ENCODE results near the gene ACE2.
"Not testable (repeated sequence)": the region's sequence is repeated elsewhere in the genome, so short reads cannot be mapped to it uniquely, and the experiment has no call there.

Gene ACE2

DNA sequence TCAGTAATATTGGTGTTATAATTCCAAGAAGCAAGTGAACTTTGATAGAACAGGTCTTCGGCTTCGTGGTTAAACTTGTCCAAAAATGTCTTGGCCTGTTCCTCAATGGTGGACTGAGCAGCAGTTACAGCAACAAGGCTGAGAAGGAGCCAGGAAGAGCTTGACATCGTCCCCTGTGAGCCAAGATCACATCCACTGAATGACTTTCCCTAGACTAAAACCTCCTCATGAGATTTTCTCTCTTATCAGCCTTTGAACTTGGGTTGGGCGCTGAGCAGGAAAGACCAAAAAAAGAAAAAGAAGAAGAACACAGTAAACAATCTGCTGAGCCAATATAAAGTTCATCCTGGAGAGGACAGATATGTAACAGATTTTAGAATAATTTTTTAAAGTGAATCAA is at the start of gene ACE2:
ACE2 (minus strand) TSS at position 216 of the 400 bp plus-strand sequence; CDS start at position 167, 49 bp downstream.
- no peak within 1 kb of the TSS for H3K27ac Mint-ChIP-seq
- peaks cover 58% of the 10 kb centered on the region for H3K27me3 Mint-ChIP-seq
- H3K4me3 Mint-ChIP-seq, result no peak within 1 kb of the TSS
- DNase-seq, result no peak
- no peaks in the 10 kb centered on the region for H3K4me1 Mint-ChIP-seq (ENCODE audit: low read depth)
- no peaks in the 10 kb centered on the region for H3K36me3 Mint-ChIP-seq (ENCODE audit: low read depth)
- H3K9me3 Mint-ChIP-seq, result no peaks in the 10 kb centered on the region

DNA sequence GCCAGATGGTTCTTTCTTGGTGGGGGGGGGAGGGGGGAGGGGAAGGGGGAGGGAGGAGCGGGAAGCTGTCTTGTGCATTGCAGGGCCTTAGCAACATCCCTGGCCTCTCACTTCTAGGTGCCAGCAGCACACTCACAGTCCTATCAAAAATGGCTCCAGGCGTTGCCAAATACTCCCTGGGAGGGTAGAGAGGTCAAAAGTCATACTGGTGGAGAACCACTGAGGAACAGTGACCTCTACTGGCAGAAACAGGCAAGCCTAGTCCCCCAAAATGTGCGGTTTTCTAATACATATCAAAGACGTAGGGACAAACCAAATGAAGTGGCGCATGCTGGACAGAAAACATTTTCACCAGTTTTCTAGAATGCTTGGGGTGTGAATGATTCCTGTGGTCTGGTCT is 46.8 kb upstream of the ACE2 start:
- H3K27ac Mint-ChIP-seq; H3K36me3 Mint-ChIP-seq (ENCODE audit: low read depth); DNase-seq; H3K9me3 Mint-ChIP-seq; H3K4me3 Mint-ChIP-seq: not testable (repeated sequence)
- Mint-ChIP-seq H3K4me1 (ENCODE audit: low read depth) (peaks cover 14% of the 10 kb centered on the region), H3K27me3 (peaks cover 56% of the 10 kb centered on the region)

DNA sequence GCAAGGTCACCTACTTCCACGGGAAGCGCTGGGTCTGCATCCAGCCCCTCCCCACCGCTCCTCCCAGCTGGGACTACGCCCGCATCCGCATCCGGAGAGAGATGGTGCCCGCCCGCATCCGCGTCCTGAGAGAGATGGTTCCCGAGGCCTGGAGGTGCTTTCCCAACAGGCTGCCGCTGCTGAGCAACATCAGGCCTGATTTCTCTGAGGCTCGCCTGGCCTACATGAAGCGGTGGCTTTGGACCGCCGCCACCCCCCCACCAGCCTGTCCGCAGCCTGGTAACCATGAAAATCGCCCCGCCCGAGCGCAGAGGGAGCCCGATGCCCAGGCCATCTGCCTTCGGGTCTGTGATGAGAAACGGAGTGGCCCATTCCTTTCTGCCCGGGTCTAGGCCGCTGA is 45.8 kb upstream of the ACE2 start:
- H3K9me3 Mint-ChIP-seq, result no peaks in the 10 kb centered on the region
- H3K27me3 Mint-ChIP-seq, result peaks cover 58% of the 10 kb centered on the region
- H3K27ac Mint-ChIP-seq, result no peak overlapping the region
- DNase-seq, result no peak
- no peaks in the 10 kb centered on the region for H3K36me3 Mint-ChIP-seq (ENCODE audit: low read depth)
- H3K4me1 Mint-ChIP-seq (ENCODE audit: low read depth), result peaks cover 14% of the 10 kb centered on the region
- H3K4me3 Mint-ChIP-seq, result no peak overlapping the region

DNA sequence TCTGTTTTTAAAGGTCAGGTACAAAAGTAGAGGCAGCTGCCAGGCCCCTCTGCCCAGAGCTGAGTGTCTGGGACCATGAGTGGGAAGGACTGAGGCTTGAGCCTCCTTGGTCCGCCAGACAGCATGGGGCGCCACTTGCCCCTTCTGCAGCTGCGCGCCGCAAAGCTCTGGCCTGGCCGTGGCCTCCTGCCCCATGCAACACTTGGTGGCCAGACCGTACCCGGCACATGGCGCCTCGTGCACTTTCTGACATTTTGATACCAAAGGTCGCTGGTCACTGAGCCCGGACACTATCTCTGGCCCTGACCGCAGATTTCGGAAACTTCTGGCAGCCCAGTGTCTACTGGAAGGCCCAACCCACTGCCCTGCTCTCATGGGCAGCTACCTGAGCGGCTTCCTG is 45.3 kb upstream of the ACE2 start:
- DNase-seq, result no peak
- H3K36me3 Mint-ChIP-seq (ENCODE audit: low read depth), result no peaks in the 10 kb centered on the region
- H3K4me1 Mint-ChIP-seq (ENCODE audit: low read depth), result peaks cover 14% of the 10 kb centered on the region
- no peak overlapping the region for H3K4me3 Mint-ChIP-seq
- H3K9me3 Mint-ChIP-seq, result no peaks in the 10 kb centered on the region
- H3K27ac Mint-ChIP-seq, result no peak overlapping the region
- peaks cover 54% of the 10 kb centered on the region for H3K27me3 Mint-ChIP-seq

DNA sequence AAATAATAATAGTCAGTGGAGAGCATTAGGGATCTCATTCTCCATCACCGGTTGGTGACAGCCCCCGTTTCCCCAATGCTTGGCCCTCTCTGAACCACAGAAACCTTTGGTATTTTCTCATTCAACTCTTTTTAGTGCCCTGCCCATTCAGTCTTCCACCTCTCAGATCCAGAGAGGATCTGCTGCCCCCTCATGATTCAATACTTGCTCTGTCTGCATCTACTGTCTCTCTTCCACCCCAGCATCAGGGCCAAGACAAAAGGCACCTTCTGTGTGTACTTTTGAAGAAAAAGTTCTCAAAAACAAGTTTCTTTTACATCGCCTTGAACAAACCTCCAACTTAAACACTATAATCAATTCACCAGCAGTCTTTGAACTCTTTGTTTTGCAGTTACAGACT is 44.5 kb upstream of the ACE2 start:
- no peak for DNase-seq
- peaks cover 14% of the 10 kb centered on the region for H3K4me1 Mint-ChIP-seq (ENCODE audit: low read depth)
- H3K36me3 Mint-ChIP-seq (ENCODE audit: low read depth), result no peaks in the 10 kb centered on the region
- H3K27ac Mint-ChIP-seq, result no peak overlapping the region
- H3K9me3 Mint-ChIP-seq, result no peaks in the 10 kb centered on the region
- H3K4me3 Mint-ChIP-seq, result no peak overlapping the region
- H3K27me3 Mint-ChIP-seq, result peaks cover 55% of the 10 kb centered on the region

DNA sequence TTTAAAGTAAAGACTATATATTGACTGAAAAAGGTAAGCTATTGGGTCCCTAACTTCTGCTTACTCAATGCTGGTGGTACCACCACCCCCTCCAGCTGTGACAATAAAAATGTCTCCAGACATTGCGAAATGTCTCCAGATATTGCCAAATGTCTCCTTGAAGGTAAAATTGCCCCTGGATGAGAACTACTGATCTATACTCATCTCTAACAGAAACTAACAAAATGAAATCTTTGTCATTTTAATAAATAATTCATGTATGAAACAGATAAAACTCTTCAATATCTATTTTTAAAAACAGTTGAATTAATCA is 43.8 kb upstream of the ACE2 start:
- no peaks in the 10 kb centered on the region for H3K9me3 Mint-ChIP-seq
- no peaks in the 10 kb centered on the region for H3K36me3 Mint-ChIP-seq (ENCODE audit: low read depth)
- H3K4me3 Mint-ChIP-seq, result no peak overlapping the region
- H3K4me1 Mint-ChIP-seq (ENCODE audit: low read depth), result peaks cover 14% of the 10 kb centered on the region
- no peak for DNase-seq
- H3K27me3 Mint-ChIP-seq, result peaks cover 52% of the 10 kb centered on the region
- no peak overlapping the region for H3K27ac Mint-ChIP-seq

DNA sequence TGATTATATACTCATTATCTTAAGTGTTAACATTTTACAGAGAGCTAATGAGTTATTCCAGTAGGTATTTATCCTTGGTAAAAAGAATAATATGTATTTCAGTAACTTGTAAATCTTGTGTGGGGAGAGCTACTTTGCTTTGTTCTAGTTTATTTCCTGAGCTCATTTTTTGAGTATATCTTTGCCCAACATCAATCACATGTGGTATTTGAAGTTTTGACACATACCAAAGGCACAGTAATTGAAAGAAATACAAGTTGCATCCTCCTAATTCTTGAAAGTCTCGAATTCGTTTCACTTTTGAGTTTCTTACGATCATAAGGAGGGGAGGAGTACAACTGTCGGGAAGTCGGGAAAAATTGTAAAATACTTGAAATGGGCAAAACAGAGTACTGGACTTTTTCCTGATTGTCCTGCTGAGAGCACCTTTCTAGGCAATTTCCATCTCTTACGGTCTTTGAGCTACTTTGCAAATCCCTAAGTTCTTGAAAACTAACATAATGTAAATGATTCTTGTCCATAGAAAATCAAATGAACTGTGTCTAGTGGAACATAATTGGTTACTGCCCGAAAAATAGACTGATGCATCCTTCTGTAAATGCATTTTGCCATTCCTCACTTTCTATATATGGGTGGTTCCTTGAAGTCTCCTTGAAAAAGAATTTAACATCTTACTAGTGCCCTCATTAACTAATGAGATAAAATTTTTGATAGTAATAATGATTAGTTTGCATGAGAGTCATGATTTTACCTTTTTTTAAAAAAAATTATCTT is 43.2 kb upstream of the ACE2 start:
- peaks cover 14% of the 10 kb centered on the region for H3K4me1 Mint-ChIP-seq (ENCODE audit: low read depth)
- H3K9me3 Mint-ChIP-seq, result no peaks in the 10 kb centered on the region
- H3K4me3 Mint-ChIP-seq, result no peak overlapping the region
- no peak for DNase-seq
- peaks cover 56% of the 10 kb centered on the region for H3K27me3 Mint-ChIP-seq
- no peak overlapping the region for H3K27ac Mint-ChIP-seq
- H3K36me3 Mint-ChIP-seq (ENCODE audit: low read depth), result no peaks in the 10 kb centered on the region

DNA sequence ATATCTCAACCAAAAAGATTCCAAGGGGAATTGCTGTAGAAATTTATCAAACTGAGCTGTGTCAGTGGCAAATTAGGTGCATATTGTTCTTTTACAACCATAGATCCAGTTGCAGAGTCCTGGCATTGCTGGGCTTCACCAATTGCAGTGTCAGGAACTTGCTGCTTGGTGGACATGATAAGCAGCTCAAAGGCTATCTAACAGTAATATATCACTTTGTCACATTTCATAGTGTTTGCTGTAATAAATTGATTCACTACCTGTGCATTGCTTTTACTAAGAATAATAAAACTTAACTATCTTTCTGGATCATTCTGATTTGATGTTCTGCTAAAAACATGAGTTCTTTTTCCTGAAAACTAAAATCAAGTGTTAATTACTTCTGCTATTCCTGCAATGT is 30.9 kb upstream of the ACE2 start:
- no peak for DNase-seq
- Mint-ChIP-seq H3K4me3 (no peak overlapping the region), H3K9me3 (no peaks in the 10 kb centered on the region), H3K36me3 (ENCODE audit: low read depth) (no peaks in the 10 kb centered on the region), H3K27ac (no peak overlapping the region), H3K27me3 (peaks cover 56% of the 10 kb centered on the region), H3K4me1 (ENCODE audit: low read depth) (no peaks in the 10 kb centered on the region)

DNA sequence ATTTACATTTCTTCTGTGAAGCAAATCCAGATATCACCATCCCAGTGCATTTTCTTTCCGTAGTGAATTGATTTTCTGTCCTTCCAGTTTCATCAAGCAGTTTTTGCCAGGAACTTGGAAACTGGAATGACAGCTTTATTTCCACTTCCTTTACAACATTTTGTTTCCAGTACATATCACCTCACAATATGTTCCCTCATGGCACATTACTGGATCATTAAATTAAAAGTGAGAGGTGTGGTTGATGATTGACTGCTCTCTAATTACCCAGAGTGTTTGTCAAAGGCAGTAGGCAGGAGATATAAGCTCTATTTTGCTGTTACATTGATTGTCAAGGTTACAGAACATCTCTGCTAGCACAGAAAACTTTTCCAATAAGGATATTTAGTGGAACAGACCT is 22.3 kb upstream of the ACE2 start:
- Mint-ChIP-seq H3K4me1 (ENCODE audit: low read depth) (no peaks in the 10 kb centered on the region), H3K27me3 (peaks cover 66% of the 10 kb centered on the region), H3K9me3 (no peaks in the 10 kb centered on the region), H3K27ac (no peak overlapping the region), H3K4me3 (no peak overlapping the region), H3K36me3 (ENCODE audit: low read depth) (no peaks in the 10 kb centered on the region)
- DNase-seq, result no peak

DNA sequence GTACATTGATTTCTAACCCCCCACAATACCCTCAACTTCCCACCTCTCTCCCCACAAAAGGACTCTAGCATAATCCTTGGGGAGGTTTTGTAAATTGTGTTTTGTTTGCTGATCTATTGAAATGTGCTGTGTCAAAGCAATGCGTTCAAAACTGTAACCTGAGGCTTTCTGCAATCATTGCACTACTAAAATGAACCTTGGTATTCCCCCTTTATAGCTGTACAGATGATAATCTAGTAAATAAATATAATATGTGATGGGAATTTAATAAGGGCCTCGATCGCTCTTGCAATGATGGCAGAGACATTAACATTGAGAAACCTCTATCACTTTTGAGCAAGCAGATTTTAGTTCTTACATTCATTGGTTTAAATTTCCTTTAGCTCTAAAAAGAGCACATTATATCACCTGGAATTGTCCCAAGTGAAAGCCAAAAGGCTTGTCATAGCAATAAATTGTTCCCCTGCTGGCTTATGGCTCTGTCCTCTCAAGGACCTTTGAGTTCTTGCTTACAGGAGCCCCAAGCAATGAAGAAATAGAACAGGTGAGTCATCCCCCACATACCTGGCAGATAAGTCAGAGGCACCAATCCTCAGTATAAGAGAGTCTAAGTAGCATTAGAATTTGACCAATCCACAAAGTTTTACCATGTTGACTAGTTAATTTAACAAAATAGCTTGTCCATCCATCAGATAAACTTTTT is 18.4 kb upstream of the ACE2 start:
- H3K36me3 Mint-ChIP-seq (ENCODE audit: low read depth), result no peaks in the 10 kb centered on the region
- peaks cover 64% of the 10 kb centered on the region for H3K27me3 Mint-ChIP-seq
- DNase-seq, result no peak
- no peak overlapping the region for H3K4me3 Mint-ChIP-seq
- no peaks in the 10 kb centered on the region for H3K9me3 Mint-ChIP-seq
- no peaks in the 10 kb centered on the region for H3K4me1 Mint-ChIP-seq (ENCODE audit: low read depth)
- no peak overlapping the region for H3K27ac Mint-ChIP-seq

DNA sequence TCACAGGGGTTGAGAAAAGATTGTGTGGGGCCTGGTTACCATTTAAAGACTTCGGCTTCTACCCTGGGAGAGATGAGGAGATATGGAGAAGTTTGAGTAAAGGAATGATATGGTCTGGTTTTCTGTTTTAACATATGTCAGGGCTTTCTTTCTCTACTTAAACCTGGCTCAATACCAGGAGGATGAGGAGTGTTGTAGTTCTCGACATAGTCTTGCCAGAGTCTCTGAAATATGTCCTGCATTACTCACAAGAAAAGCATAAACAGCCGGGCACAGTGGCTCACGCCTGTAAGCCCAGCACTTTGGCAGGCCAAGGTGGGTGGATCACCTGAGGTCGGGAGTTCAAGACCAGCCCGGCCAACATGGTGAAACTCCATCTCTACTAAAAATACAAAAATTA is 16.4 kb upstream of the ACE2 start:
- H3K4me3 Mint-ChIP-seq, result no peak overlapping the region
- H3K9me3 Mint-ChIP-seq, result no peaks in the 10 kb centered on the region
- H3K36me3 Mint-ChIP-seq (ENCODE audit: low read depth), result no peaks in the 10 kb centered on the region
- H3K4me1 Mint-ChIP-seq (ENCODE audit: low read depth), result no peaks in the 10 kb centered on the region
- no peak for DNase-seq
- H3K27me3 Mint-ChIP-seq, result peaks cover 64% of the 10 kb centered on the region
- no peak overlapping the region for H3K27ac Mint-ChIP-seq

DNA sequence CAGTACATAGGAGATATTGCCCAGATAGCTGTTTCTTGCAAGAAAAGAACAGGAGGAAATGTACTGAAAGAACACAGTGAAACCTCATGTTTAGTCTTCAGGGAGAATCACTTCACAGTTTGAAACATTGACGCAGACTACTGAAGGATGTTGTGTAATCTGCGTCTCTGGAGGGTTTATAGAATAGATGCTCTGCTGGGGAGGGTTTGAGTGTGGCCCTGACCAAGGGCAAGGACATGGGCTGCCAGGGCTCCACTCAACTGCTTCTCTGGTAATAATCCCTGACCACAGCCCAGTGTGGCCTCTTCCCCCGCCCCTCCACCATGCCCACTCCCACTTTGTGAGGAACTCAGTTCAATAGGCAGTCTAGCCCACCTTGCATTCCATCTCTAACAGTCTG is 15.8 kb upstream of the ACE2 start:
- Mint-ChIP-seq H3K9me3 (no peaks in the 10 kb centered on the region), H3K4me1 (ENCODE audit: low read depth) (no peaks in the 10 kb centered on the region), H3K4me3 (no peak overlapping the region), H3K27me3 (peaks cover 65% of the 10 kb centered on the region), H3K36me3 (ENCODE audit: low read depth) (no peaks in the 10 kb centered on the region), H3K27ac (no peak overlapping the region)
- DNase-seq, result no peak

DNA sequence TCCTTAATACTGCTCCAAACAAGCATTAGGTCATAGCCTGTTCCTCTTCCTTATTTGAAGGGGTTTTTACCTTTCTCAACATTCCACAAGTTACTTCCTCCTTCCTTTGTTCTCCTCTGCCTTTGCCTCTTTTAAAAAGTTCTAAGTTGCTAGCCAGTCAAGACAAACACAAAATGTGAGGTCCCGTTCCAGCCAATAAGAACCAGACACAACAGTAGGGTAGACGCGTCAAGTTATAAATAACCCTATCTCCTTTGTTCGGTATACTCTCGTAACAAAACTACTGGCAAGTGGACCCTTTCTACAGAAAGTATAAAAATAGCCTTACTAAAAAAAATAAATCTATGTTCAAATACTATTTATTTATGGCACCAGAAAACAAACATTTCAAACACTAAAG is 6.3 kb upstream of the ACE2 start:
- H3K27me3 Mint-ChIP-seq, result peaks cover 68% of the 10 kb centered on the region
- no peak for DNase-seq
- no peaks in the 10 kb centered on the region for H3K36me3 Mint-ChIP-seq (ENCODE audit: low read depth)
- H3K27ac Mint-ChIP-seq, result no peak overlapping the region
- no peaks in the 10 kb centered on the region for H3K4me1 Mint-ChIP-seq (ENCODE audit: low read depth)
- peaks cover 1% of the 10 kb centered on the region for H3K9me3 Mint-ChIP-seq
- no peak overlapping the region for H3K4me3 Mint-ChIP-seq

DNA sequence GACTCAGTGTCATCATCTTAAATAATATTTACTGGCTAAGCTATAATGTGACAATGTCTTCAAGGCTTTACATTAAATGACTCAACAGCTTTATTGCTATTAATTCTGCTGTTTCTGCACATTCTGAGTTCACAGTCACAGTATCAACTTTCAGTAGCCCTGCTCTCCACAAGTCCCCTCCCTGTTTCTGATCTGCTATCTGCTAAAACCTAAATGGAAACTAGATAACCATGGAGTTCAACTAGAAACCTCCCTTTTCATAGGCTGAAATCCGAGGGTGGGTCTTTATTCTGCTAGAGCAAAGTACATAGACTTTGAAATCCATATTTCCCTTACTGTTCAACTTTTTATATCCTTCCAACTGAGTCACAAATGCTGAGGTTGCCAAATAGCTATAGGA is 5.4 kb upstream of the ACE2 start:
- Mint-ChIP-seq H3K4me1 (ENCODE audit: low read depth) (no peaks in the 10 kb centered on the region), H3K9me3 (peaks cover 1% of the 10 kb centered on the region), H3K36me3 (ENCODE audit: low read depth) (no peaks in the 10 kb centered on the region), H3K4me3 (no peak overlapping the region), H3K27me3 (peaks cover 65% of the 10 kb centered on the region), H3K27ac (no peak overlapping the region)
- no peak for DNase-seq

DNA sequence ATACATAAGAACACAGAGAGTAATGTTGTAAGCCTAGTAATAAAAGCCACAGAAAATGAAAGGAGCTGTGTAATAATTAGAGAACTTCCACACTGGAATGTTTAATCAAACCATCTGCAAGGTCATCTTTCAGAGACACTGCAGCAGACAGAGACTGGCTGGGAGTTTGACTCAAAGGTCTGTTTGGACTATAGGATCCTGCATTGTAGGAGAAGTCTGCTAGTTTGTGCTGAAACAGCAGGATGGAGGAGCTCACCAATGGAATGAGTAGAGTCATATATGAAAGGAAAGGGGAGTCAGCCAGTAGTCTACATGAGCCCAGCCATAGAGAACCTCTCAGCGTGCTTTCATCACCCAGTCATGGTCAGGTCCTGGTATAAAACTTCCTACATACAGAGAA is 4.5 kb upstream of the ACE2 start:
- Mint-ChIP-seq H3K36me3 (ENCODE audit: low read depth) (no peaks in the 10 kb centered on the region), H3K27me3 (peaks cover 63% of the 10 kb centered on the region), H3K9me3 (no peaks in the 10 kb centered on the region), H3K4me3 (no peak overlapping the region), H3K27ac (no peak overlapping the region), H3K4me1 (ENCODE audit: low read depth) (no peaks in the 10 kb centered on the region)
- no peak for DNase-seq
